ENCODE measurements around the gene STN1. TPM values are rescaled to one million over a fixed set of nuclear protein-coding genes. Genes with fewer than 3 reads are reported as not detected.

Gene STN1
- total and polyA plus RNA-seq, 2 of the 4 experiments (the other 2 are of a cell fraction), result 17.8 to 32.3 TPM

DNA sequence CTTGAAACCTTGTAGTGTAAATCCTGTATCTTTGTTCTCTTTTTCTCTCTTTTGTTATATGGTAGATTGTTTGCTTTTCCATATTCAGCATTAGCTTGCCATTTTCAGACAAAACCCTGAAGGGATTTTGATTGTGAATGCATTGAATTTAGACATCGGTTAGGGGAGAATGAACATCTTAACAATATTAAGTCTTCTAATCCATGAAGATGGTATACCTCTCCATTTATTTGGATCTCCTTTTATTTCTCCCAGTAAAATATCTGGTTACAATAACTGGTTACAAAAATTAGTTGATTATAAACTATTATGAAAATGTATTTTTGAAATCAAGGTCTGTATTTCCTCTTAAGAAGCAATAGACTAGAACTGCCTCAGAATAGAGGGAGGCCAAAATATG is 36.6 kb upstream of the STN1 start:
- H3K4me3 ChIP-seq (ENCODE audit: insufficient read depth, low read depth, low read length), result no peak overlapping the region
- no CpG with 5 or more reads among the region's 1 CpG for WGBS, 2 experiments (ENCODE audit: extremely low coverage in 2 of 2, insufficient read length in 1 of 2)
- no peak overlapping the region for H2BK20ac ChIP-seq (ENCODE audit: low read depth, low read length)
- H3K56ac ChIP-seq (ENCODE audit: extremely low read depth, insufficient read depth, low read length), result no peak overlapping the region
- H3K27ac ChIP-seq (ENCODE audit: insufficient read depth, low read length), result no peak overlapping the region
- no peak overlapping the region for H3K4me2 ChIP-seq (ENCODE audit: low read depth, low read length)
- peaks cover 17% of the 10 kb centered on the region for H3K27me3 ChIP-seq (ENCODE audit: control insufficient read depth, insufficient read depth, low read length)
- H3K79me1 ChIP-seq (ENCODE audit: low read depth in 1 of 2, low read length in 2 of 2), result no peaks in the 10 kb centered on the region
- CTCF ChIA-PET, result no interaction called here
- H2AK5ac ChIP-seq (ENCODE audit: low read depth, low read length), result no peak overlapping the region
- no peaks in the 10 kb centered on the region for H3K9me1 ChIP-seq (ENCODE audit: insufficient read depth, low read length)
- no peak overlapping the region for H3K18ac ChIP-seq (ENCODE audit: low read depth, low read length)
- no peak overlapping the region for H4K91ac ChIP-seq (ENCODE audit: insufficient read depth, low read depth, low read length)
- TF ChIP-seq, protein P1, sequence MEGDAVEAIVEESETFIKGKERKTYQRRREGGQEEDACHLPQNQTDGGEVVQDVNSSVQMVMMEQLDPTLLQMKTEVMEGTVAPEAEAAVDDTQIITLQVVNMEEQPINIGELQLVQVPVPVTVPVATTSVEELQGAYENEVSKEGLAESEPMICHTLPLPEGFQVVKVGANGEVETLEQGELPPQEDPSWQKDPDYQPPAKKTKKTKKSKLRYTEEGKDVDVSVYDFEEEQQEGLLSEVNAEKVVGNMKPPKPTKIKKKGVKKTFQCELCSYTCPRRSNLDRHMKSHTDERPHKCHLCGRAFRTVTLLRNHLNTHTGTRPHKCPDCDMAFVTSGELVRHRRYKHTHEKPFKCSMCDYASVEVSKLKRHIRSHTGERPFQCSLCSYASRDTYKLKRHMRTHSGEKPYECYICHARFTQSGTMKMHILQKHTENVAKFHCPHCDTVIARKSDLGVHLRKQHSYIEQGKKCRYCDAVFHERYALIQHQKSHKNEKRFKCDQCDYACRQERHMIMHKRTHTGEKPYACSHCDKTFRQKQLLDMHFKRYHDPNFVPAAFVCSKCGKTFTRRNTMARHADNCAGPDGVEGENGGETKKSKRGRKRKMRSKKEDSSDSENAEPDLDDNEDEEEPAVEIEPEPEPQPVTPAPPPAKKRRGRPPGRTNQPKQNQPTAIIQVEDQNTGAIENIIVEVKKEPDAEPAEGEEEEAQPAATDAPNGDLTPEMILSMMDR (conservative IDR thresholded peaks at IDR 0.05; ENCODE audit: low read depth, low read length), result no peak
- TF ChIP-seq BHLHE40 (IDR thresholded peaks at IDR 0.05; ENCODE audit: low read depth, low read length), result no peak
- no peak for TF ChIP-seq CHD1 (IDR thresholded peaks at IDR 0.05; ENCODE audit: low read depth, low read length)
- dilution Hi-C loops (cut with HindIII; ENCODE audit: low sequenced_read_pairs, unreplicated experiment) (no loop called here), intact Hi-C loops (cut with micrococcal nuclease) (no loop called here), in situ Hi-C loops (cut with MboI; ENCODE audit: low sequenced_read_pairs) (no loop called here)
- no TSS peak for BruUV-seq (replicated peaks)
- H2AK9ac ChIP-seq (replicated peaks; ENCODE audit: low read depth, low read length, poor library complexity), result no peak overlapping the region
- H3K9ac ChIP-seq (ENCODE audit: low read depth, low read length), result no peak overlapping the region
- no peak overlapping the region for H4K5ac ChIP-seq (ENCODE audit: low read depth, low read length)
- H4K20me1 ChIP-seq (ENCODE audit: insufficient read depth, low read length), result no peaks in the 10 kb centered on the region
- no peak overlapping the region for H2BK5ac ChIP-seq (ENCODE audit: low read depth, low read length, poor library complexity, severe bottlenecking)
- H2BK120ac ChIP-seq (ENCODE audit: low read depth, low read length), result no peak overlapping the region
- no peak overlapping the region for H4K8ac ChIP-seq (ENCODE audit: low read depth in 2 of 2, low read length in 2 of 2)
- no peaks in the 10 kb centered on the region for H3K9me3 ChIP-seq (ENCODE audit: control insufficient read depth, insufficient read depth, low read length)
- POLR2A ChIA-PET (ENCODE audit: unreplicated experiment), result no interaction called here
- H2BK15ac ChIP-seq (ENCODE audit: low read depth, low read length), result no peak overlapping the region
- no peak for DNase-seq
- no peaks in the 10 kb centered on the region for H3K36me3 ChIP-seq (ENCODE audit: control insufficient read depth, insufficient read depth, low read length)
- H3K4ac ChIP-seq (ENCODE audit: low read depth, low read length), result no peak overlapping the region
- H2AFZ ChIP-seq (replicated peaks; ENCODE audit: low read length, poor library complexity), result no peak overlapping the region
- H3K23ac ChIP-seq (ENCODE audit: low read depth, low read length), result no peak overlapping the region
- no peak overlapping the region for H3K14ac ChIP-seq (replicated peaks; ENCODE audit: low read depth, low read length)
- no peak for ATAC-seq (ENCODE audit: low read depth)
- H3K4me1 ChIP-seq (ENCODE audit: control insufficient read depth, insufficient read depth, low read length), result no peaks in the 10 kb centered on the region

Data from IMR-90 (cell line).